ENCODE results near the gene SREBF2. TPM values are rescaled to one million over a fixed set of nuclear protein-coding genes. Genes with fewer than 3 reads are reported as not detected.

SREBF2 gene
- total RNA-seq, 6 donors from 2014 or later, result 124 to 175 (median 145) TPM

DNA sequence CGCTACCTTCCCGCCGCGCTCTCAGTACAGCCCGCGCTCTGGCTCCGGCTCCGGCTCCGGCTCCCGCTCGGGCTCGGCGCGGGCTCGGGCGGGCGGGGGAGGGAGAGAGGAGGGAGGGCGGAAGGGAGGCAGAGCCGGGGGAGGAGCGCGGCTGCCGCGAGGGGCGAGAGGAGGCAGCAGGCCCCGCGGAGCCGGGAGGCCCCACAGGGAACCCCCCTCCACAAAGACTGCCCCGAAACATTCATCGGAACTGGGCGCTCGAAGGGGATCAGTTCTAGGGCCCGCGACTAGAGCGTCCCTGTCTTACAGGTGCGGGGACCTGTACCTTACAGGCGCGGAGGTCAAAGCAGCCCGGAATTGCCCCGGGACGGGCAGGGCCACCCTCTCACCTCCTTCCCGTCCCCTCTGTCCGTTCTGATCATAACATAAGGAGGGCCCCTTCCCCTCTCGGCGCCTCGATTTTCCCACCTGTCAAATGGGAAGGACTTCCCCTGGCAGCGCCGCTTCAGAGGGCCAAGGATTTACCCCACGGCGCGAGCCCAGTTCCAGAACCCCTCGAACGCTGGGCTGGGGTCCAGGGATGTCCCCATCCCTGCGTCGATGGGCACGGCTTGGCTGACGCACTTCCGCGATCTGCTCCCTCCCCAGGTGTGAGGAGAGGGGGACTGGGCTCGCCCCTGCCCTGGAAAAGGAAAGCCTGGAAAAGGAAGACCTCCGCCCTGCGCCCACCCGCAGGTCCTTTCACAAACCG lies 82.3 kb downstream of the SREBF2 start, which contains the start of gene SHISA8:
SHISA8 (minus strand) TSS at position 40 of the 751 bp plus-strand sequence. CDS start 407 bp downstream, outside the sequence.
- Histone ChIP-seq H3K9me3 (no peaks in the 10 kb centered on the region), H3K4me1 (peaks cover 43 to 58% (median 48%) of the 10 kb centered on the region in 4 donors), H3K36me3 (no peaks in the 10 kb centered on the region), H3K27ac (no peak within 1 kb of the TSS), H3K4me3 (peak within 1 kb of the TSS in 3 of 4 donors; percentile 37 to 48 (median 47)), H3K27me3 (peaks cover 0 to 69% (median 57%) of the 10 kb centered on the region in 4 donors)
- TF ChIP-seq EP300 (IDR thresholded peaks at IDR 0.05) (no peak), POLR2A (IDR thresholded peaks at IDR 0.05) (no peak), POLR2AphosphoS5 (IDR thresholded peaks at IDR 0.05) (no peak)
- TF ChIP-seq, protein P1, sequence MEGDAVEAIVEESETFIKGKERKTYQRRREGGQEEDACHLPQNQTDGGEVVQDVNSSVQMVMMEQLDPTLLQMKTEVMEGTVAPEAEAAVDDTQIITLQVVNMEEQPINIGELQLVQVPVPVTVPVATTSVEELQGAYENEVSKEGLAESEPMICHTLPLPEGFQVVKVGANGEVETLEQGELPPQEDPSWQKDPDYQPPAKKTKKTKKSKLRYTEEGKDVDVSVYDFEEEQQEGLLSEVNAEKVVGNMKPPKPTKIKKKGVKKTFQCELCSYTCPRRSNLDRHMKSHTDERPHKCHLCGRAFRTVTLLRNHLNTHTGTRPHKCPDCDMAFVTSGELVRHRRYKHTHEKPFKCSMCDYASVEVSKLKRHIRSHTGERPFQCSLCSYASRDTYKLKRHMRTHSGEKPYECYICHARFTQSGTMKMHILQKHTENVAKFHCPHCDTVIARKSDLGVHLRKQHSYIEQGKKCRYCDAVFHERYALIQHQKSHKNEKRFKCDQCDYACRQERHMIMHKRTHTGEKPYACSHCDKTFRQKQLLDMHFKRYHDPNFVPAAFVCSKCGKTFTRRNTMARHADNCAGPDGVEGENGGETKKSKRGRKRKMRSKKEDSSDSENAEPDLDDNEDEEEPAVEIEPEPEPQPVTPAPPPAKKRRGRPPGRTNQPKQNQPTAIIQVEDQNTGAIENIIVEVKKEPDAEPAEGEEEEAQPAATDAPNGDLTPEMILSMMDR (IDR thresholded peaks at IDR 0.05), result no peak
- 7 to 12% methylated on average over 10 to 44 of the region's 63 CpGs for WGBS, 2 donors
- ATAC-seq (ENCODE audit: low FRiP score in 2 of 2) (peak in 1 of 2 donors; percentile 43), DNase-seq (peak in 1 of 2 donors; percentile 92)

DNA sequence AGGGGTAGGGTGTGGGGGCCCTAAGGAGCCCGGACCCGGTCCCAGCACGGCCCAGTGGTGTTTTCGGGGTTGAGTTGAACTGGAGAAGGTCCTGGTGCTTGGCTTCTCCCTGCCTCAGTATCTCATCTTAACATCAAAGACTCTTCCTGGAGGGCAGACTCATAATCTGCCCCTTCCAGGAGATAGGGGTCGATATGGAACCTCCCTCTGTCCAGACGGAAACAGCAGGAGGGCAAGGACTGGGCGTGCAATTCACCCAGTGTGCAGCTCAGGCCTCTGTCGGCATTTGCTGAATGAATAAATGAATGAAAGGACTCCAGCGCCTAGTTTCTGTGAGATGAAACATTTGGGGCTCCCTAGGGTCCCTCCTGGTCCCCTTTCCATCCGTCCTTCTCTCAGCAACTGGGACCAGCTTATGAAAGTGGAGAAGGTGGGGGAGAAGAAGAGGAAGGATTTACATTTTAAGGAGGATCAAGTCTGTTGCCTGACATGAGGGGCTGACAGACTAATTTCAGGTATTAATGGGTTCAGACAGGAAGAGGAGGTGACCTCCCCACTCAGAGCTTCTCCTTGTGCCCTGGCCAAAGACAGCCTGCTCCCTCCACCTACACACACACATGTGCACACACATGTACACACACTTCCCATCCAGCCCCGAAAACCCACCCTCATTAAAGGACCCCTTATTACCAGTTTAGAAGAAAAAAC lies 83.0 kb downstream of the SREBF2 start:
- DNase-seq, result no peak
- peaks cover 36 to 52% (median 41%) of the 10 kb centered on the region in 4 donors for H3K4me1 ChIP-seq
- no peak overlapping the region for H3K4me3 ChIP-seq
- no peaks in the 10 kb centered on the region for H3K36me3 ChIP-seq
- H3K27ac ChIP-seq, result no peak overlapping the region
- WGBS, 2 donors, result 53% methylated on average over 7 to 11 of the region's 11 CpGs
- no peak for ATAC-seq (ENCODE audit: low FRiP score in 2 of 2)
- no peaks in the 10 kb centered on the region for H3K9me3 ChIP-seq
- no peak for TF ChIP-seq POLR2A (IDR thresholded peaks at IDR 0.05)
- TF ChIP-seq EP300 (IDR thresholded peaks at IDR 0.05), result no peak
- peaks cover 0 to 62% (median 50%) of the 10 kb centered on the region in 4 donors for H3K27me3 ChIP-seq

DNA sequence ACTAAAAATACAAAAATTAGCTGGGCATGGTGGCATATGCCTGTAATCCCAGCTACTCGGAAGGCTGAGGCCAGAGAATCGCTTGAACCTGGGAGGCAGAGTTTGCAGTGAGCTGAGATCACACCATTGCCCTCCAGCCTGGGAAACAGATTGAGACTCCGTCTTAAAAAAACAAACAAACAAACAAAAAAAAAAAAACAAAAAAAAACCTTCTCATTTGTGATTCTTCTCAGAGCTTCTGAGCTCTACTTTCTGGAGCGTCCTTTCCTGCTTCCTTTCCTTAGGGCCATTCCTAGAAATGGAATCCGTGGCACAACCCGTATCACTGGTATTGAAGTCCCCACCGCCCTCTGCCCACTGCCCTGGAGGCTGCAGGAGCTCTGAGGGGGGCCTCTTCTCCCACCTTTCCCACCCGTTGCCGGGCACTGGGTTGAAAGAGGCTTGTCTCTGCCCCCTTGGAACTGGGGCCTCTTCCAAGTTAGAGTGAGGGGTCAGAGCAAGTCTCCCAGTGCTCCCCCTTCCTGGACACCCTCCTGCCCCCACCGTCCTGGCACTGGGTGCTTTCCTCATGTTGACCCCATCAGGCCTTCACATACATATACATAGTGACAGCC lies 83.9 kb downstream of the SREBF2 start:
- H3K4me1 ChIP-seq, result peaks cover 30 to 46% (median 37%) of the 10 kb centered on the region in 4 donors
- H3K9me3 ChIP-seq, result no peaks in the 10 kb centered on the region
- ATAC-seq (ENCODE audit: low FRiP score in 2 of 2) (no peak), DNase-seq (no peak)
- no peak overlapping the region for H3K27ac ChIP-seq
- H3K36me3 ChIP-seq, result no peaks in the 10 kb centered on the region
- H3K4me3 ChIP-seq, result no peak overlapping the region
- TF ChIP-seq EP300 (IDR thresholded peaks at IDR 0.05) (no peak), POLR2A (IDR thresholded peaks at IDR 0.05) (no peak), POLR2AphosphoS5 (IDR thresholded peaks at IDR 0.05) (no peak)
- TF ChIP-seq, protein P1 (IDR thresholded peaks at IDR 0.05), result no peak
- peaks cover 0 to 53% (median 43%) of the 10 kb centered on the region in 4 donors for H3K27me3 ChIP-seq
- 51 to 67% methylated on average over 10 of the region's 10 CpGs for WGBS, 2 donors

DNA sequence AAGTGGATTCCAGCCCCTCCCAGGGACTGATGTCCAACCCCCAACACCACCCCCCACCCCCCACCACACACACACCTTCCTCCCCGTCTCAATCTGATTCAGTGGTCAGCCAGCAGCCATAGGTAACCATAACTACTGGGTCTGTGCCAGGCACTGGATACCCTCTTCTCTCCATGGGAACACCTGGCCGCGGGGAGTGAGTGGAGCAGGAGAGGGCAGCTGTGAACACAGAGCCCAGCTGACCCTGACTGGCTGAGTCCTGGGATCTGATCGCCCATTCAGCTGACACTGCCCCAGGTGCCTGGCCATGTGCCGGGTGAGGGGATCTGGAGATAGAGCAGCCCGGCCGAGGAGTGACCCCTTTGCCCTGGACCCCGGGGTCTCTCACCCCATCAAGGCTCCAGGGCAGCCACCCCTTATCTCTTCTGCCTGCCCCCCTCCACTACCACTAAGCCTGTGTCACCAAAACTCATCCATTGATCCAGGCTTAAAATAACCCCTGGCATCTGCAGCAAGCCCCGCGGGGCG lies 84.5 kb downstream of the SREBF2 start:
- H3K27ac ChIP-seq, result no peak overlapping the region
- TF ChIP-seq, protein P1 (IDR thresholded peaks at IDR 0.05), result no peak
- TF ChIP-seq POLR2A (IDR thresholded peaks at IDR 0.05) (no peak), EP300 (IDR thresholded peaks at IDR 0.05) (no peak), POLR2AphosphoS5 (IDR thresholded peaks at IDR 0.05) (no peak)
- 62 to 77% methylated on average over 4 to 10 of the region's 11 CpGs for WGBS, 2 donors
- no peak for DNase-seq
- no peaks in the 10 kb centered on the region for H3K36me3 ChIP-seq
- peaks cover 30 to 46% (median 37%) of the 10 kb centered on the region in 4 donors for H3K4me1 ChIP-seq
- ATAC-seq (ENCODE audit: low FRiP score in 2 of 2), result no peak
- peaks cover 0 to 47% (median 38%) of the 10 kb centered on the region in 4 donors for H3K27me3 ChIP-seq
- no peaks in the 10 kb centered on the region for H3K9me3 ChIP-seq
- no peak overlapping the region for H3K4me3 ChIP-seq

Measured in upper lobe of left lung (tissue), 6 donors.